ENCODE measurements around the gene CDCA4. TPM values are rescaled to one million over a fixed set of nuclear protein-coding genes. Genes with fewer than 3 reads are reported as not detected.
"Not testable (repeated sequence)": the region's sequence is repeated elsewhere in the genome, so short reads cannot be mapped to it uniquely, and the experiment has no call there.

The CDCA4 gene
- total and polyA plus RNA-seq, 2 donors (not counting 3 experiments of a cell fraction or from before 2014, with no cell fraction given): 29.9 to 44.5 TPM

GRCh38 chr14:105039458-105040205, 18.7 kb upstream of the CDCA4 start:
- FAIRE-seq (no peak), DNase-seq (ENCODE audit: low read depth, low spot score) (no peak)
- H3K9ac ChIP-seq (replicated peaks; ENCODE audit: extremely low read depth, insufficient read depth, low read length): no peak overlapping the region
- H3K4me1 ChIP-seq (ENCODE audit: control insufficient read depth, extremely low read depth, insufficient read depth, low read length): no peaks in the 10 kb centered on the region
- H4K20me1 ChIP-seq (replicated peaks; ENCODE audit: control insufficient read depth, extremely low read depth, insufficient read depth, low read length): no peaks in the 10 kb centered on the region
- ChIA-PET POLR2A (no interaction called here), CTCF (no interaction called here)
- TF ChIP-seq FOS (IDR thresholded peaks at IDR 0.05; ENCODE audit: borderline replicate concordance, insufficient read depth, low read length) (no peak), GATA2 (IDR thresholded peaks at IDR 0.05; ENCODE audit: insufficient read depth, insufficient read length, low read depth, low read length) (no peak), EZH2 (IDR thresholded peaks at IDR 0.05; ENCODE audit: borderline replicate concordance, low read depth, low read length, severe bottlenecking) (no peak), MYC (IDR thresholded peaks at IDR 0.05; ENCODE audit: low read depth, low read length) (no peak), POLR2AphosphoS5 (IDR thresholded peaks at IDR 0.05; ENCODE audit: insufficient read depth, low read depth, low read length) (no peak), JUN (IDR thresholded peaks at IDR 0.05; ENCODE audit: borderline replicate concordance, insufficient read depth, insufficient read length, low read depth) (no peak), POLR2A (IDR thresholded peaks at IDR 0.05; ENCODE audit: low read depth, low read length) (no peak)
- TF ChIP-seq, protein P1, sequence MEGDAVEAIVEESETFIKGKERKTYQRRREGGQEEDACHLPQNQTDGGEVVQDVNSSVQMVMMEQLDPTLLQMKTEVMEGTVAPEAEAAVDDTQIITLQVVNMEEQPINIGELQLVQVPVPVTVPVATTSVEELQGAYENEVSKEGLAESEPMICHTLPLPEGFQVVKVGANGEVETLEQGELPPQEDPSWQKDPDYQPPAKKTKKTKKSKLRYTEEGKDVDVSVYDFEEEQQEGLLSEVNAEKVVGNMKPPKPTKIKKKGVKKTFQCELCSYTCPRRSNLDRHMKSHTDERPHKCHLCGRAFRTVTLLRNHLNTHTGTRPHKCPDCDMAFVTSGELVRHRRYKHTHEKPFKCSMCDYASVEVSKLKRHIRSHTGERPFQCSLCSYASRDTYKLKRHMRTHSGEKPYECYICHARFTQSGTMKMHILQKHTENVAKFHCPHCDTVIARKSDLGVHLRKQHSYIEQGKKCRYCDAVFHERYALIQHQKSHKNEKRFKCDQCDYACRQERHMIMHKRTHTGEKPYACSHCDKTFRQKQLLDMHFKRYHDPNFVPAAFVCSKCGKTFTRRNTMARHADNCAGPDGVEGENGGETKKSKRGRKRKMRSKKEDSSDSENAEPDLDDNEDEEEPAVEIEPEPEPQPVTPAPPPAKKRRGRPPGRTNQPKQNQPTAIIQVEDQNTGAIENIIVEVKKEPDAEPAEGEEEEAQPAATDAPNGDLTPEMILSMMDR (IDR thresholded peaks at IDR 0.05; ENCODE audit: extremely low read depth in 1 of 2, insufficient read depth in 1 of 2, low read depth in 1 of 2, low read length in 2 of 2): no peak
- TF ChIP-seq, protein P2, sequence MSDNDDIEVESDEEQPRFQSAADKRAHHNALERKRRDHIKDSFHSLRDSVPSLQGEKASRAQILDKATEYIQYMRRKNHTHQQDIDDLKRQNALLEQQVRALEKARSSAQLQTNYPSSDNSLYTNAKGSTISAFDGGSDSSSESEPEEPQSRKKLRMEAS (IDR thresholded peaks at IDR 0.05; ENCODE audit: insufficient read depth, insufficient read length): no peak
- BruUV-seq (replicated peaks): no TSS peak
- no peak overlapping the region for H3K4me3 ChIP-seq (replicated peaks in 1 of 3; ENCODE audit: insufficient read depth in 1 of 3, low read depth in 1 of 3, low read length in 3 of 3)
- H3K36me3 ChIP-seq (ENCODE audit: control insufficient read depth in 2 of 2, extremely low read depth in 1 of 2, insufficient read depth in 2 of 2, low read length in 2 of 2): no peaks in the 10 kb centered on the region
- no peak overlapping the region for H2AFZ ChIP-seq (ENCODE audit: low read depth, low read length)
- no peaks in the 10 kb centered on the region for H3K9me1 ChIP-seq (replicated peaks; ENCODE audit: control insufficient read depth, extremely low read depth, insufficient read depth, low read length)
- peaks cover 3 to 7% of the 10 kb centered on the region in 2 experiments for H3K27me3 ChIP-seq (ENCODE audit: control insufficient read depth in 2 of 2, insufficient read depth in 2 of 2, low read length in 2 of 2)
- H3K9me3 ChIP-seq (replicated peaks; ENCODE audit: control insufficient read depth, insufficient read depth, low read length): no peaks in the 10 kb centered on the region
- intact Hi-C loops (cut with micrococcal nuclease): no loop called here
- H3K4me2 ChIP-seq (ENCODE audit: insufficient read depth, low read length): no peak overlapping the region
- no peaks in the 10 kb centered on the region for H3K79me2 ChIP-seq (ENCODE audit: control insufficient read depth, insufficient read depth, low read length)
- no peak overlapping the region for H3K27ac ChIP-seq (ENCODE audit: insufficient read depth, low read depth, low read length)
- dilution Hi-C loops (cut with MboI; ENCODE audit: extremely low pct_ligation_motif_present, low sequenced_read_pairs): no loop called here

DNA sequence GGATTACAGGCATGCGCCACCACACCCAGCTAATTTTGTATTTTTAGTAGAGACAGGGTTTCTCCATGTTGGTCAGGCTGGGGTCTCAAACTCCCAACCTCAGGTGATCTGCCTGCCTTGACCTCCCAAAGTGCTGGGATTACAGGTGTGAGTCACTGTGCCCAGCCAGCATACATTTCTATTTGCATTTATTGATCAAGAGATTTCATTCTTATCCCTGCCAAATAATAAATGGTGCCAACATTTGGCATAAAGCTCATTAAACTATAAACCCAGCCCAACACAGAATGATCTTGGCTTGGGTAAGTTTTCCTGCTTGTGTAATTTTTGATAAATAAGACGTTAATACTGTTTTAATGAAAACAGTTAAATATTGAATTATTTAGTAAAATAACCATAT, 14.7 kb upstream of the CDCA4 start:
- H3K79me2 ChIP-seq (ENCODE audit: control insufficient read depth, insufficient read depth, low read length); H3K9me1 ChIP-seq (replicated peaks; ENCODE audit: control insufficient read depth, extremely low read depth, insufficient read depth, low read length); intact Hi-C loops (cut with micrococcal nuclease); H4K20me1 ChIP-seq (replicated peaks; ENCODE audit: control insufficient read depth, extremely low read depth, insufficient read depth, low read length); FAIRE-seq; H3K27ac ChIP-seq (ENCODE audit: insufficient read depth, low read depth, low read length); H3K36me3 ChIP-seq (ENCODE audit: control insufficient read depth in 2 of 2, extremely low read depth in 1 of 2, insufficient read depth in 2 of 2, low read length in 2 of 2); H3K27me3 ChIP-seq (ENCODE audit: control insufficient read depth in 2 of 2, insufficient read depth in 2 of 2, low read length in 2 of 2); H3K4me2 ChIP-seq (ENCODE audit: insufficient read depth, low read length); dilution Hi-C loops (cut with MboI; ENCODE audit: extremely low pct_ligation_motif_present, low sequenced_read_pairs); H2AFZ ChIP-seq (ENCODE audit: low read depth, low read length); DNase-seq (ENCODE audit: low read depth, low spot score); BruUV-seq (replicated peaks); H3K4me3 ChIP-seq (replicated peaks in 1 of 3; ENCODE audit: insufficient read depth in 1 of 3, low read depth in 1 of 3, low read length in 3 of 3); H3K9ac ChIP-seq (replicated peaks; ENCODE audit: extremely low read depth, insufficient read depth, low read length); H3K4me1 ChIP-seq (ENCODE audit: control insufficient read depth, extremely low read depth, insufficient read depth, low read length); H3K9me3 ChIP-seq (replicated peaks; ENCODE audit: control insufficient read depth, insufficient read depth, low read length): not testable (repeated sequence)
- ChIA-PET CTCF (interaction anchor here (1.4 to 1.8 kb wide), 3 partner anchors 10 to 62 kb away, joined by 4 to 7 read pairs (median 6); no protein-coding TSS in a partner anchor), POLR2A (interaction anchor here (0.7 kb wide), 1 partner anchor 349 kb away, joined by 4 read pairs; no protein-coding TSS in a partner anchor)
